ENCODE measurements around the gene DIS3L2.

Gene DIS3L2

GRCh38 chr2:232139786-232140562 is 178.5 kb downstream of the DIS3L2 start:
- no peak for DNase-seq (ENCODE audit: low read depth, low spot score)
- no peak for TF ChIP-seq CTCF (IDR thresholded peaks at IDR 0.05; ENCODE audit: low read depth, low read length)
- in situ Hi-C loops (cut with HindIII; ENCODE audit: low sequenced_read_pairs) = no loop called here
- no peak overlapping the region for H3K4me3 ChIP-seq (ENCODE audit: low read depth, low read length)

- in situ Hi-C loops (cut with HindIII; ENCODE audit: low sequenced_read_pairs) = no loop called here
- H3K4me3 ChIP-seq (ENCODE audit: low read depth, low read length) = no peak overlapping the region
- no peak for DNase-seq (ENCODE audit: low read depth, low spot score)
- TF ChIP-seq CTCF (IDR thresholded peaks at IDR 0.05; ENCODE audit: low read depth, low read length) = no peak
Measured at GRCh38 chr2:232141591-232141990, 180.1 kb downstream of the DIS3L2 start.

GRCh38 chr2:232142049-232142448 is 180.5 kb downstream of the DIS3L2 start:
- DNase-seq (ENCODE audit: low read depth, low spot score) = peak; percentile 33
- no peak overlapping the region for H3K4me3 ChIP-seq (ENCODE audit: low read depth, low read length)
- in situ Hi-C loops (cut with HindIII; ENCODE audit: low sequenced_read_pairs) = no loop called here
- peak; percentile 78 for TF ChIP-seq CTCF (IDR thresholded peaks at IDR 0.05; ENCODE audit: low read depth, low read length)

- DNase-seq (ENCODE audit: low read depth, low spot score) = no peak
- no peak overlapping the region for H3K4me3 ChIP-seq (ENCODE audit: low read depth, low read length)
- no peak for TF ChIP-seq CTCF (IDR thresholded peaks at IDR 0.05; ENCODE audit: low read depth, low read length)
- in situ Hi-C loops (cut with HindIII; ENCODE audit: low sequenced_read_pairs) = no loop called here
Measured at GRCh38 chr2:232142502-232142901, 181.0 kb downstream of the DIS3L2 start.

- H3K4me3 ChIP-seq (ENCODE audit: low read depth, low read length) = no peak overlapping the region
- TF ChIP-seq CTCF (IDR thresholded peaks at IDR 0.05; ENCODE audit: low read depth, low read length) = no peak
- peak; percentile 29 for DNase-seq (ENCODE audit: low read depth, low spot score)
- in situ Hi-C loops (cut with HindIII; ENCODE audit: low sequenced_read_pairs) = no loop called here
Measured at GRCh38 chr2:232146294-232146693, 184.8 kb downstream of the DIS3L2 start.

- in situ Hi-C loops (cut with HindIII; ENCODE audit: low sequenced_read_pairs) = no loop called here
- DNase-seq (ENCODE audit: low read depth, low spot score) = no peak
- no peak overlapping the region for H3K4me3 ChIP-seq (ENCODE audit: low read depth, low read length)
- no peak for TF ChIP-seq CTCF (IDR thresholded peaks at IDR 0.05; ENCODE audit: low read depth, low read length)
Measured at GRCh38 chr2:232147440-232148077, 186.0 kb downstream of the DIS3L2 start.
